ENCODE results near the gene PIK3R5.

The PIK3R5 gene

DNA sequence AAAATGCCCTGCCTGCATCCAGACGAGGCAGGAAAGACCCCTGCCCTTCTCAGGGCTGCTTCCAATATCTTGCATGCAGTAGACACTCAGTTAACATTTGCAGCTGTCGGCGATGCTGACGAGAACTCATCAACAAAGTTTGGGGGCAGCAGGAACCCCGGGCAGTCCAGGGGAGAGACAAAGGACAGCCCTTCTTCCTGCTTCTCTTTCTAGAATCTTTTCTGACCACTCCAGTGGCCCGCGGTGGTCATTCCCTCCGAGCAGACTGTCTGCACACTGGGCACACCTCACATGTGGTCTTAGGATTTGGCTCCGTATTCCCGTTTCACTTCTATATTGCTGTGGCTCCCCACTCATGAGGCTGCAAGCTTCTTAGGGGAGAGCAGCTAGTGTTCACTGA, 135.4 kb downstream of the PIK3R5 start:
- no peak for DNase-seq (ENCODE audit: low read depth)

DNA sequence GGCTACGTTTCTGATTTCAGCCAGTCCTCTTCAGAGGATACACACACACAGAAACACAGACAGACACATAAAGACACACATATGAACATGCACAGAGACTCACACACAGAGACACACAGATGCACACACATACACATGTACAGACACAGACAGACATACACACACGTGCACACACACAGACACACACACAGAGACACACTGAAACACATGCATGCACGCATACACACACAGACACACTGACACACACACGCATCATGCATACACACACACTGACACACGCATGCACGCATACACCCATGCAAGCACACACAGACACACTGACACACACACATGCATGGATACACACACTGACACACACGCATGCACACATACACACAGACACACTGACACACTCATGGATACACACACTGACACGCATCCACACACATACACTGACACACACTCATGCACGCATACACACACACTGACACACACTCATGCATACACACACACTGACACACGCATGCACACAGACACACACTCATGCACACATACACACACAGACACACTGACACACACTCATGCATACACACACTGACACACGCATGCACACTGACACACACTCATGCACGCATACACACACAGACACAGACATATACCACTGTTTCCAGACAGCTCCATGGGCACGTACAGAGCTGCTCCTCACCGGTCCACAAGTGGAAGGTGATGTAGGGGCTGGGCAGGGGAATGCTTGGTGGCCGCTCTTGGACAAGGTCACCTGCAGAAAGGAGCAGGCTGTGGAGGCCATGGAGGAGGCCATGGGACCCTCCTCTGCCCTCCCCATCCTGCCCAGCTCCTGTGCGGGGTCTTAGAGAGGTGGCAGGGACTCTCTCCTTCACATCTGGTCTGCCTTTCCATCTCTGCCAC, 136.2 kb downstream of the PIK3R5 start:
- no peak for DNase-seq (ENCODE audit: low read depth)

All from non-pigmented ciliary epithelial cell (primary cell).